ENCODE data around the gene CNOT1. TPM values are rescaled to one million over a fixed set of nuclear protein-coding genes. Genes with fewer than 3 reads are reported as not detected.

Gene CNOT1
- total and polyA plus RNA-seq, 10 of the 15 experiments (the other 5 are each of a cell fraction or from before 2014, with no cell fraction given): 101 to 246 (median 175) TPM

DNA sequence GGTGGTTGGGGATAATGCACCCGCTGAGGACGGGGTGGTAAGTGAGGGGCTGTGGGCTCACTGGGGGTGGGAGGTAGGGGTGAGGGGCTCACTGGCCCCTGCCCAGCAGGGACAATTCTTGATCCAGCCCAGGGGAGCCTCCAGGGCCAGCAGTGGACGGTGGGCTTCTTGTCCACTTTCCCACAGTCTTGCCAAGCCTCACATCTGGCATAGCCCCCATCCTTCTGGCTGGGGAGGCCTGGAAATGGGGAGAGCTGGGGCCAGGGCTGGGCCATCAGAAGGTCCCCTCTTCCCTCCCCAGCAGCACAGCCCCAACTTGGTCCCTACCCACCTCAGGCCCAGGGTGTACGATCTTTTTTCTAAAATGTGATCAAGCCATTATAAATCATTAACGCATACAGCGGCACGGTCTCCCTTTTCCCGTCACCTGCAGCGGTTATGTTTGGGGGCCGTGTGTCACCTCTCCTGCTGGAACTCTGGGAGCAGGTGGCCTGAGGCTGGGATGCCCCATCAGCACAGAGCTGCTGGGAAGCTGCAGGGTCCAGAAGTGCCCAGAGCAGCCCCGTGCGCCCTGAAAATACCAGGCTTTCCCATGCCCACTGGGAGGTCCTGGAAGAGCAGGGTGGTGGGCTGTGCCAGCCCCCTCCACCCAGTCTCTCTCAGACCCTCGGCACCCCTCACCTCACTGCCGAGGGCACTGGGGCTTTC is 121.5 kb downstream of the CNOT1 start:
- FAIRE-seq: no peak
- TF ChIP-seq SREBF1 (IDR thresholded peaks at IDR 0.05; ENCODE audit: low read length) (no peak), TCF3 (IDR thresholded peaks at IDR 0.05; ENCODE audit: borderline replicate concordance, insufficient read depth, low read depth, low read length) (no peak), EZH2 (IDR thresholded peaks at IDR 0.05; ENCODE audit: borderline replicate concordance, control insufficient read depth, low read depth, low read length) (no peak), TARDBP (IDR thresholded peaks at IDR 0.05; ENCODE audit: borderline replicate concordance) (no peak), NFYA (IDR thresholded peaks at IDR 0.05; ENCODE audit: borderline replicate concordance, low read depth, low read length) (no peak), TCF12 (IDR thresholded peaks at IDR 0.05; ENCODE audit: low read depth, low read length) (no peak), SKIL (IDR thresholded peaks at IDR 0.05; ENCODE audit: low read depth, poor library complexity, severe bottlenecking) (no peak), GABPA (IDR thresholded peaks at IDR 0.05; ENCODE audit: low read depth) (no peak)
- TF ChIP-seq, protein P1, sequence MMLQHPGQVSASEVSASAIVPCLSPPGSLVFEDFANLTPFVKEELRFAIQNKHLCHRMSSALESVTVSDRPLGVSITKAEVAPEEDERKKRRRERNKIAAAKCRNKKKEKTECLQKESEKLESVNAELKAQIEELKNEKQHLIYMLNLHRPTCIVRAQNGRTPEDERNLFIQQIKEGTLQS (IDR thresholded peaks at IDR 0.05; ENCODE audit: borderline replicate concordance, extremely low read depth, low read depth, low read length): no peak
- TF ChIP-seq, protein P2, sequence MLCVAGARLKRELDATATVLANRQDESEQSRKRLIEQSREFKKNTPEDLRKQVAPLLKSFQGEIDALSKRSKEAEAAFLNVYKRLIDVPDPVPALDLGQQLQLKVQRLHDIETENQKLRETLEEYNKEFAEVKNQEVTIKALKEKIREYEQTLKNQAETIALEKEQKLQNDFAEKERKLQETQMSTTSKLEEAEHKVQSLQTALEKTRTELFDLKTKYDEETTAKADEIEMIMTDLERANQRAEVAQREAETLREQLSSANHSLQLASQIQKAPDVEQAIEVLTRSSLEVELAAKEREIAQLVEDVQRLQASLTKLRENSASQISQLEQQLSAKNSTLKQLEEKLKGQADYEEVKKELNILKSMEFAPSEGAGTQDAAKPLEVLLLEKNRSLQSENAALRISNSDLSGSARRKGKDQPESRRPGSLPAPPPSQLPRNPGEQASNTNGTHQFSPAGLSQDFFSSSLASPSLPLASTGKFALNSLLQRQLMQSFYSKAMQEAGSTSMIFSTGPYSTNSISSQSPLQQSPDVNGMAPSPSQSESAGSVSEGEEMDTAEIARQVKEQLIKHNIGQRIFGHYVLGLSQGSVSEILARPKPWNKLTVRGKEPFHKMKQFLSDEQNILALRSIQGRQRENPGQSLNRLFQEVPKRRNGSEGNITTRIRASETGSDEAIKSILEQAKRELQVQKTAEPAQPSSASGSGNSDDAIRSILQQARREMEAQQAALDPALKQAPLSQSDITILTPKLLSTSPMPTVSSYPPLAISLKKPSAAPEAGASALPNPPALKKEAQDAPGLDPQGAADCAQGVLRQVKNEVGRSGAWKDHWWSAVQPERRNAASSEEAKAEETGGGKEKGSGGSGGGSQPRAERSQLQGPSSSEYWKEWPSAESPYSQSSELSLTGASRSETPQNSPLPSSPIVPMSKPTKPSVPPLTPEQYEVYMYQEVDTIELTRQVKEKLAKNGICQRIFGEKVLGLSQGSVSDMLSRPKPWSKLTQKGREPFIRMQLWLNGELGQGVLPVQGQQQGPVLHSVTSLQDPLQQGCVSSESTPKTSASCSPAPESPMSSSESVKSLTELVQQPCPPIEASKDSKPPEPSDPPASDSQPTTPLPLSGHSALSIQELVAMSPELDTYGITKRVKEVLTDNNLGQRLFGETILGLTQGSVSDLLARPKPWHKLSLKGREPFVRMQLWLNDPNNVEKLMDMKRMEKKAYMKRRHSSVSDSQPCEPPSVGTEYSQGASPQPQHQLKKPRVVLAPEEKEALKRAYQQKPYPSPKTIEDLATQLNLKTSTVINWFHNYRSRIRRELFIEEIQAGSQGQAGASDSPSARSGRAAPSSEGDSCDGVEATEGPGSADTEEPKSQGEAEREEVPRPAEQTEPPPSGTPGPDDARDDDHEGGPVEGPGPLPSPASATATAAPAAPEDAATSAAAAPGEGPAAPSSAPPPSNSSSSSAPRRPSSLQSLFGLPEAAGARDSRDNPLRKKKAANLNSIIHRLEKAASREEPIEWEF (IDR thresholded peaks at IDR 0.05; ENCODE audit: insufficient replicate concordance, low read depth, low read length): no peak
- TF ChIP-seq, protein P3, sequence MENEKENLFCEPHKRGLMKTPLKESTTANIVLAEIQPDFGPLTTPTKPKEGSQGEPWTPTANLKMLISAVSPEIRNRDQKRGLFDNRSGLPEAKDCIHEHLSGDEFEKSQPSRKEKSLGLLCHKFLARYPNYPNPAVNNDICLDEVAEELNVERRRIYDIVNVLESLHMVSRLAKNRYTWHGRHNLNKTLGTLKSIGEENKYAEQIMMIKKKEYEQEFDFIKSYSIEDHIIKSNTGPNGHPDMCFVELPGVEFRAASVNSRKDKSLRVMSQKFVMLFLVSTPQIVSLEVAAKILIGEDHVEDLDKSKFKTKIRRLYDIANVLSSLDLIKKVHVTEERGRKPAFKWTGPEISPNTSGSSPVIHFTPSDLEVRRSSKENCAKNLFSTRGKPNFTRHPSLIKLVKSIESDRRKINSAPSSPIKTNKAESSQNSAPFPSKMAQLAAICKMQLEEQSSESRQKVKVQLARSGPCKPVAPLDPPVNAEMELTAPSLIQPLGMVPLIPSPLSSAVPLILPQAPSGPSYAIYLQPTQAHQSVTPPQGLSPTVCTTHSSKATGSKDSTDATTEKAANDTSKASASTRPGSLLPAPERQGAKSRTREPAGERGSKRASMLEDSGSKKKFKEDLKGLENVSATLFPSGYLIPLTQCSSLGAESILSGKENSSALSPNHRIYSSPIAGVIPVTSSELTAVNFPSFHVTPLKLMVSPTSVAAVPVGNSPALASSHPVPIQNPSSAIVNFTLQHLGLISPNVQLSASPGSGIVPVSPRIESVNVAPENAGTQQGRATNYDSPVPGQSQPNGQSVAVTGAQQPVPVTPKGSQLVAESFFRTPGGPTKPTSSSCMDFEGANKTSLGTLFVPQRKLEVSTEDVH (IDR thresholded peaks at IDR 0.05; ENCODE audit: low read depth, partially characterized antibody): no peak

More for the DNA sequence above, 121.5 kb downstream of the CNOT1 start:
- Histone ChIP-seq H3K27ac (ENCODE audit: control insufficient read depth, insufficient read depth) (no peak overlapping the region), H3K27me3 (replicated peaks in 1 of 2; ENCODE audit: control insufficient read depth in 2 of 2, insufficient read depth in 2 of 2, low read length in 1 of 2) (no peaks in the 10 kb centered on the region), H4K20me1 (ENCODE audit: control insufficient read depth, insufficient read depth) (no peaks in the 10 kb centered on the region), H2AFZ (ENCODE audit: control insufficient read depth, low read depth, low read length) (no peak overlapping the region), H3K4me3 (no peak overlapping the region), H3K36me3 (ENCODE audit: control insufficient read depth in 2 of 2, insufficient read depth in 2 of 2, low read length in 1 of 2) (no peaks in the 10 kb centered on the region), H3K4me2 (ENCODE audit: control insufficient read depth, insufficient read depth) (no peak overlapping the region), H3K79me2 (ENCODE audit: control insufficient read depth, insufficient read depth, low read length) (no peaks in the 10 kb centered on the region), H3K9me3 (replicated peaks; ENCODE audit: control insufficient read depth, insufficient read depth, low read length) (no peaks in the 10 kb centered on the region), H3K9ac (ENCODE audit: control insufficient read depth, insufficient read depth, low read length) (no peak overlapping the region), H3K4me1 (ENCODE audit: control insufficient read depth, insufficient read depth, low read length) (no peaks in the 10 kb centered on the region)
- no TSS peak for BruUV-seq (replicated peaks)
- DNase-seq (ENCODE audit: low read depth, low spot score): no peak
- POLR2A ChIA-PET: no interaction called here
- intact Hi-C loops (cut with micrococcal nuclease; ENCODE audit: unreplicated experiment): no loop called here
- no peak for ATAC-seq
- in situ Hi-C loops (cut with MboI): loop anchor here (25.0 kb wide), 1 partner anchor 229 kb away; the partner anchor contains the start of gene GOT2
- 73% methylated on average over 14 of the region's 14 CpGs for WGBS (ENCODE audit: insufficient coverage, insufficient replicate concordance, low lambda C conversion rate, missing lambda C conversion rate)
- RAD21 ChIA-PET (ENCODE audit: unreplicated experiment): no interaction called here
- CTCF ChIA-PET: interaction anchor here (1.1 kb wide), 1 partner anchor 248 kb away, joined by 3 read pairs; no protein-coding TSS in a partner anchor
- SMC1A ChIA-PET (ENCODE audit: uncharacterized antibody, unreplicated experiment): no interaction called here
